ENCODE data around the gene COL13A1. TPM values are rescaled to one million over a fixed set of nuclear protein-coding genes. Genes with fewer than 3 reads are reported as not detected.

COL13A1 gene
- total RNA-seq, 1 experiment from 2014 or later = 5.9 TPM

DNA sequence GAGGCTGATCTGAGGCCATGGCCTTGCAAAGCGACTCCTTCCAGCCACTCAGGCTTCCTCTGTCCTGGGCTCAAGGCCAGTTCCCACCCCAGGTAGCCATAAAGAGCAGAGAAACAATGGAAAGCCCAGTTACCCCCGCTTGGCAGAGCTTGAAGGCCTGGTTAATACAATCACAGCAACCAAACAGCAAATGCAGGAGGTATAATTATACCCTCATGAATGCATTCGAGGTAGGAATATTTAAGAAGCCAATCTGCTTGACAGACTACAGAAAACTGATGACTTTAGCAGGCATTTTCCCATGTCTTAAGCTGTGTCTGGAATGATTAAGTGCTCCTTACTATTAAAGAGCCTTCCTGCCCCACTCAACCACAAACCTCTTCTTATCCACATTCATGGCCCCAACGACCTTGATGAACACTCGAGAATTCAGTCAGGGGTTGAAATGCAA is 136.9 kb downstream of the COL13A1 start:
- DNase-seq (ENCODE audit: low read depth, low spot score) = no peak
- Histone ChIP-seq H3K4me1 (ENCODE audit: control insufficient read depth in 1 of 2, insufficient read depth in 2 of 2, low read length in 2 of 2) (no peaks in the 10 kb centered on the region), H3K9me3 (ENCODE audit: control insufficient read depth in 1 of 2, insufficient read depth in 1 of 2, low read depth in 1 of 2, low read length in 2 of 2) (no peaks in the 10 kb centered on the region), H2AFZ (ENCODE audit: low read depth, low read length, poor library complexity, severe bottlenecking) (no peak overlapping the region), H3K9me2 (ENCODE audit: insufficient read depth) (no peaks in the 10 kb centered on the region), H3K27me3 (ENCODE audit: insufficient read depth, low read length) (no peaks in the 10 kb centered on the region), H3K36me3 (ENCODE audit: control insufficient read depth in 1 of 2, insufficient read depth in 2 of 2, low read length in 2 of 2) (no peaks in the 10 kb centered on the region), H3K79me2 (ENCODE audit: insufficient read depth, low read length) (no peaks in the 10 kb centered on the region), H3K4me2 (ENCODE audit: low read length) (no peak overlapping the region), H3K4me3 (replicated peaks in 1 of 2; ENCODE audit: low read depth in 1 of 2, low read length in 2 of 2) (no peak overlapping the region), H3K27ac (ENCODE audit: low read depth, low read length) (no peak overlapping the region), H3K9ac (ENCODE audit: low read length) (no peak overlapping the region), H4K20me1 (ENCODE audit: insufficient read depth) (no peaks in the 10 kb centered on the region)
- TF ChIP-seq SIN3A (IDR thresholded peaks at IDR 0.05; ENCODE audit: low read depth) = no peak
- TF ChIP-seq EZH2phosphoT487 (IDR thresholded peaks at IDR 0.05; ENCODE audit: borderline replicate concordance) = no peak
- TF ChIP-seq, protein P1, sequence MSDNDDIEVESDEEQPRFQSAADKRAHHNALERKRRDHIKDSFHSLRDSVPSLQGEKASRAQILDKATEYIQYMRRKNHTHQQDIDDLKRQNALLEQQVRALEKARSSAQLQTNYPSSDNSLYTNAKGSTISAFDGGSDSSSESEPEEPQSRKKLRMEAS (IDR thresholded peaks at IDR 0.05) = no peak
- no peak for TF ChIP-seq SRF (IDR thresholded peaks at IDR 0.05; ENCODE audit: low read depth)
- no peak for TF ChIP-seq YY1 (IDR thresholded peaks at IDR 0.05; ENCODE audit: extremely low read depth, insufficient replicate concordance, low read depth, low read length)
- no peak for TF ChIP-seq TCF7L2 (IDR thresholded peaks at IDR 0.05; ENCODE audit: borderline replicate concordance, extremely low read depth, insufficient read depth, insufficient read length)
- TF ChIP-seq RAD21 (IDR thresholded peaks at IDR 0.05; ENCODE audit: low read depth) = no peak
- no peak for TF ChIP-seq ELF1 (IDR thresholded peaks at IDR 0.05; ENCODE audit: borderline replicate concordance, low read depth)
- TF ChIP-seq, protein P2, sequence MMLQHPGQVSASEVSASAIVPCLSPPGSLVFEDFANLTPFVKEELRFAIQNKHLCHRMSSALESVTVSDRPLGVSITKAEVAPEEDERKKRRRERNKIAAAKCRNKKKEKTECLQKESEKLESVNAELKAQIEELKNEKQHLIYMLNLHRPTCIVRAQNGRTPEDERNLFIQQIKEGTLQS (IDR thresholded peaks at IDR 0.05) = no peak
- no peak for TF ChIP-seq CEBPB (IDR thresholded peaks at IDR 0.05; ENCODE audit: low read depth)
- no peak for TF ChIP-seq POLR2A (IDR thresholded peaks at IDR 0.05; ENCODE audit: borderline replicate concordance, extremely low read depth, insufficient read depth, insufficient read length)
- RAD21 ChIA-PET (ENCODE audit: low non-redundant PET in 1 of 2, low total read pairs in 2 of 2, uncharacterized antibody in 2 of 2, unreplicated experiment in 2 of 2) = no interaction called here
- CTCF ChIA-PET = interaction anchor here (0.6 kb wide), 1 partner anchor 168 kb away, joined by 3 read pairs; no protein-coding TSS in a partner anchor
- BruUV-seq (replicated peaks) = no TSS peak
- ATAC-seq = no peak
- POLR2A ChIA-PET = no interaction called here
- intact Hi-C loops (cut with micrococcal nuclease) = no loop called here

DNA sequence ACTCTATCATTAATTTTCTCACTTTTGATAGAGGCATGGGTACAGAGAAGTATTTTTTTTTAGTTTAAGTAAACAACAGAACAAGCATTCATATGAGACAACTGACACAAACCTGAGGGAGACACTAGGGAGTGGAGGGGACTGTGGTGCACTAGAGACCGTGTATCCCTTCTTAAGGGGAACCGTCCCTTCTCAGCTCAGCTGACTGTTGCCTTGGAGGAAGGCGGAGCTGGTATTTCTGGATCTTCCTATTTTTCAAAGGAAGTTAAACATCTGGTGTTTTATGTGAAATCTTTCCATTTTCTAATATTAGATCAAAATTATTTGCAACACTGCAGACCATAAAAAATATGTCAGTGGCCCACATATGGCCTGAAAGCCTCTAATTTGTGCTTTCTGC is 137.4 kb downstream of the COL13A1 start:
- DNase-seq (ENCODE audit: low read depth, low spot score) (no peak), ATAC-seq (no peak)
- intact Hi-C loops (cut with micrococcal nuclease) = no loop called here
- TF ChIP-seq, protein P1 (IDR thresholded peaks at IDR 0.05) = no peak
- Histone ChIP-seq H4K20me1 (ENCODE audit: insufficient read depth) (no peaks in the 10 kb centered on the region), H3K9me3 (ENCODE audit: control insufficient read depth in 1 of 2, insufficient read depth in 1 of 2, low read depth in 1 of 2, low read length in 2 of 2) (no peaks in the 10 kb centered on the region), H3K4me3 (replicated peaks in 1 of 2; ENCODE audit: low read depth in 1 of 2, low read length in 2 of 2) (no peak overlapping the region), H3K9ac (ENCODE audit: low read length) (no peak overlapping the region), H3K79me2 (ENCODE audit: insufficient read depth, low read length) (no peaks in the 10 kb centered on the region), H3K27me3 (ENCODE audit: insufficient read depth, low read length) (no peaks in the 10 kb centered on the region), H3K4me1 (ENCODE audit: control insufficient read depth in 1 of 2, insufficient read depth in 2 of 2, low read length in 2 of 2) (no peaks in the 10 kb centered on the region), H3K9me2 (ENCODE audit: insufficient read depth) (no peaks in the 10 kb centered on the region), H3K36me3 (ENCODE audit: control insufficient read depth in 1 of 2, insufficient read depth in 2 of 2, low read length in 2 of 2) (no peaks in the 10 kb centered on the region), H2AFZ (ENCODE audit: low read depth, low read length, poor library complexity, severe bottlenecking) (no peak overlapping the region), H3K27ac (ENCODE audit: low read depth, low read length) (no peak overlapping the region), H3K4me2 (ENCODE audit: low read length) (no peak overlapping the region)
- ChIA-PET RAD21 (ENCODE audit: low non-redundant PET in 1 of 2, low total read pairs in 2 of 2, uncharacterized antibody in 2 of 2, unreplicated experiment in 2 of 2) (no interaction called here), CTCF (interaction anchor here (0.6 kb wide), 1 partner anchor 167 kb away, joined by 3 read pairs; no protein-coding TSS in a partner anchor), POLR2A (no interaction called here)
- BruUV-seq (replicated peaks) = no TSS peak
